Activated CD8-positive, alpha-beta memory T cell treated with anti-CD3 and anti-CD28 coated beads, Interleukin-2, amount 50 U/mL, for 1 hour (primary cell): ENCODE data around the gene EEF1AKMT3.

ENCODE experiments used
- DNase-seq: peaks from one replicate; pipeline ENCODE4 v3.0.0-alpha.2; 2020; ENCODE audit errors: extremely low read depth

EEF1AKMT3 gene

DNA sequence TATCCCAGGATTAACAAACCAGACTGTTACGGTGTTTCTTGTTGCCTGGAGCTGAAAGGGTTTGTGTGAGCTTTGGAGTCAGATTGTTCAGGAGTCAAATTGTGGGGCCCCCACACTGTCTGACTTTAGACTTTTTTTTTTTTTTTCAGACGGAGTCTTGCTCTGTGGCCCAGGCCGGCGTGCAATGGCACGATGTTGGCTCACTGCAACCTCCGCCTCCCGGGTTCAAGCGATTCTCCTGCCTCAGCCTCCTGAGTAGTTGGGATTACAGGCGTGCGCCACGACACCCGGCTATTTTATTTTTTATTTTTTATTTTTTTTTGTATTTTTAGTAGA, 11.0 kb downstream of the EEF1AKMT3 start:
- no peak for DNase-seq

DNA sequence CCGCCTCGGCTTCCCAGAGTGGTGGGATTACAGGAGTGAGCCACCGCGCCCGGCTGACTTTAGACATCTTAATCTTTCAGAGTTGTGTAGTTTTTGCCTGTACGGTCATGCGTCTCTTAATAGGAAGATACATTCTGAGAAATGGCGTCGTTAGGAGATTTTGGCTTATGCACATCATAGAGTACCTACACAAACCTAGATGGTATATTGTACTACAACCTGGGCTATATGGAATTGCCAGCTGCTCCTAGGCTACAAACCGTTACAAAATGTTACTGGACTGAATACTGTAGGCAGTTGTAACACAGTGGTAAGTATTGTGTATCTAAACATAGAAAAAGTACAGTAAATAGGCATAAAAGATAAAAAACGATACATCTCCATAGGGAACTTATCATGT, 11.4 kb downstream of the EEF1AKMT3 start:
- DNase-seq = no peak

DNA sequence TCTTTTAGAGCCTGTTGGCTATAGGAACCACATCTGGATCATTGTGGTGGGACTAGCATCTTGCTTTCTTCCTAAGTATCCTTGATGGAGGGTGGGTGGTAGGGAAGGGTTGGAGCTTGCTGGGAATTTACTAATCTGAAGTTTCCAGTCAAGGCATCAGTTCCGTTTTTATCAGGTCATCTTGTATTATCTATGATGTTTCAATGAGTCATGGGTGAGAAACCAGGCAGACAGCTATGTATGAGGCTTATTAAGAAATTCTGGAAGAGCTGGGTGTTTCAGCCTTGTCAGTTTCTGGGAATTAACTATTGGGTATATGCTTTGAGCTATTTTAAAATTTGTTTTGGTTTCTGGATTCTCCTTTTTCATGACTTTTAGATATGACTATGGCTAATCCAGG, 21.5 kb downstream of the EEF1AKMT3 start:
- no peak for DNase-seq

DNA sequence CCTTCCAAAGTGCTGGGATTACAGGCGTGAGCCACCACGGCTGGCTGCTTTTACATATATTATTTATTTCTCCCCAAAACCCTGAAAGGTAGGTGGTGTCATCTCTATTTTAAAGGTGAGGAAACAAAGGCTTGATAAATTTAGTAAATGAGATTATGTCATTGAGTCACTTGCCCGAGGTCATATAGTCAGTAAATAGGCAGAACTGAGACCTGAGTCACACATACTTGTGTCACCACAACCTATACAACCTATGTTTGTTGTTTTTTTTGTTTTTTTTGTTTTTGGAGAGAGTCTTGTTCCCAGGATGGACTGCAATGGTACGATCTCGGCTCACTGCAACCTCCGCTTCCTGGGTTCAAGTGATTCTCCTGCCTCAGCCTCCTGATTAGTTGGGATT, 22.9 kb downstream of the EEF1AKMT3 start:
- no peak for DNase-seq

DNA sequence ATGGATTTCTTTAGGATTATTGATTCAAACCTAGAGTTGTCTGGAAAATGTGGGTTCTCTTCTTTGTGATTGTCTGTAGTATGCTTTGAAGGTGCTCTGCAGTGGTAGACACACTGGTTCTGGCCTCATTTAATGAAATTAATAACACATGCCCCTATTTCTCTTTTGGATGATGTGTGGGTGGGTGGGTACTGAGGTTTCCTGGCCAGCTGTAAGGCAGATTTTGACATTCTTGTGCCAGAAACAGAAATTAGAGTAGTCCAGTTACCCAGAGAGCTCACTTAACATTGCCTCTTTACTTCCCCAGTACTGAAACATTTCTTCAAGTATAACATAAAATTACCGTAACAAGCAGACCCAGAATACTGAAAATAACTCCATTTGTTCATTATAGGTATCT, 24.6 kb downstream of the EEF1AKMT3 start:
- DNase-seq = no peak

DNA sequence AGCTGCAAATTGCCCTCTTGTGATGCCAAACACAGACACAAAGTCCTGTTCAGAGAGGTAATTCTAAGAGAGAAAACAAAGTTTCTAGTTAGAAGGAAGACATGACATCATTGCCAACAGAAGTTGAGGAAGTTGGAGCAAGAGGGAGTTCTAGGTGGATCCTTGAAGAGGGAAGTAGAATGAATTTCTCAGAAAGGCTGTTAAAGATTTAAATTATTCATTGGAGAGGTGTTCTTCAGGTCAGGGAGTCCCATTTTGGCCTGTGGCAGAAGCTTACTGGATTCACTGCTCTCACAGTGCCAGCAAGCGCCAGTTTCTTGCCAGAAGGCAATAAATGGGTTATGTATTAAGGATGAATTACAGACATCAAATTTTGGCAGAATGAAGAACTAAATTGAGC, 25.5 kb downstream of the EEF1AKMT3 start:
- no peak for DNase-seq

DNA sequence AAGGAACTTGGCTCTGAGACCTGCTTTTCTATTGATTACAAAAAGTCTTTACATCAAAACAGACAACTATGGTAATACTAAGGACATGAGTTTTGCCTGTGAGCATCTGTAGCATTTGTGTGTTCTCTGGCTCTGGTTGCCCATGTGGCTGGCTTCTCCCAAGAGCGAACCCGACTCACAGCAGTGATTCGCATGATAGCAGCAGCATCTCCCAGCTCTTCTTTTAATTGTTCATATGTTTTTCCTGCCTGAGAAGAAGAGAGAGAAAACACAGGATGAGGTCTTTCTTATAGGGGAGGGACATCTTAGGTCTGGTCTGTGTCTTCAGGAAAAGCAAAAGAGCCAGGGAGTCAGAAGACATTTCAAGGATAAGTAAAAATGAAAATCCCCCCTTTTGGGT, 28.6 kb downstream of the EEF1AKMT3 start:
- DNase-seq = no peak

DNA sequence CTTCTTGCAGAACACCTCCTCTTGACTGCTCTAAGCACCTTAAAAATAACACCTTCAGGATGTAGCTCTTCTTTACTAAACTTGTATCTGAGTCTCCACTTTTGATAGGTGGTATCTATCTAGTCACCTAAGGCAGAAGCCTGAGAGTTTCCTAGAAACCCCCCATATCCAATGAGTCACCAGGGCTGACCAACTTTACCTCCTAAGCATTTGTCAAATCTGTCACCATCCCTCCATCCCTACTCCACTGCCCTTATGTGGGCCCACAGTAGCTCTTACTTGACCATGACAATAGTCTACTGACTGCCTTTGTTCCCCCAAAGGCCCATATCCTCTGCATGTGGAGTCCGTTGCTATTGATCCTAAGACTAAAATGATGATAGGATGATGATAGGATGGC, 30.2 kb downstream of the EEF1AKMT3 start:
- no peak for DNase-seq

DNA sequence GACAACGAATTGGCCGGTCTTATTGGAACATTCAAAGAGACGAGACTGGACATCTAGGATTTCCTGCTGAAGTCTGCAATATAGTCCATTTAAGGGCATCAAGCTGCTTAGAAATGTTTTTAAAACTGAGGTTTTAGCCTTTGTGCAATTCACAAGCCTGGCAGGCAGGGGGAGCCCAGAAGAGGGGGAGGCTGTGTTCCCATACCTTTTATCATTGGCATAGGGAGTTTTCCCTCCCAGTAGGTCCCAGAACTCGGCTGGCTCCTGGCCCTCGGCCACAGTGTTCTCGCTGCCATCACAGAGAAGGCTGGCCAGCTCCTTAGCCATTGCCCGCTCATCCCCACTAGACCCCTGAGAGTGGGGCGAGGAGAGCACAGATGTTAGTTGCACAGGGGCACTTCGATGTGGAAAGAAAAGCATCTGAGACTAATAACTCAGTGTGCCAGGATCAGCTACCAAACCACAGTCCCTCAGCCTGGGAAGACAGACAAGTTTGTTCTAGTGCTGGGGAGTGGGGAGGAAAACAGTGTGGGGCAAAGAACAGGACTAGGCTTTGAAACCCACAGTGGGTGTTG, 31.0 kb downstream of the EEF1AKMT3 start:
- DNase-seq = no peak

DNA sequence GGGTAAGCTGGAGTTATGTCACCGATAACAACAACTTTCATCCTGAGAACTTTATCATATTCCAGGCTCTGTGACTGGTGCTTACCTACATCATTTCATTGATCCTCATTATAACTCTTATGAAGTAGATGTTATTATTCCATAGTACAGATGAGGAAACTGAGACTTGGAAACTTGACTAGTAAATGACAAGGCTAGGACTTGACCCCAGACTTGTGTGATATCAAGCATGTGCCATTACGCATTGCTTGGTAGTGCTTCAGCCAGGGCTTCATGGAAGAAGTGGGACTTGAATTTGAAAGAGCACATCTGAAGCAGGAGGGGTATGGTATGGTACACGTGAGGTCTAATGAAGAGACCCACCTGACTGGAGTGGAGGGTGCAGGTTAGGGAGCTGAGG, 34.3 kb downstream of the EEF1AKMT3 start:
- DNase-seq = no peak

DNA sequence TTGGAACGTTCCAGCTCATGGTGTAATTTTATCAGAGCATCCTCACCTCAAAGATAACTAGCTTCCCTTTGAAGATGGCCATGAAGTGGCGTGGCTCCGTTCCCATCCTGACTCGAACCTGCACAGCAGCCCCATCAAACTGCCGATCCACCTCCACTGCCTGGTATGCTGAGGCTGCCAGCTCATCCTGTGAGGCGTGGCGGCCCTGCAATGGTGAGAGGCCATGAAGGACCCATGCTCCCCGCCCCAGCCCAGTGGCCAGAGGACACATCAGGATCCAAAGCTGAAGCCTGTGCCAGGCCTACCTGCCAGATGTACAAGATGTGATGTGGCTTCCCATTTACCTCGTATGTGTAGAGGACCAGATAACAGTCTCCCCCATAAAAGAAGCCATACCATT, 34.9 kb downstream of the EEF1AKMT3 start:
- DNase-seq = no peak

DNA sequence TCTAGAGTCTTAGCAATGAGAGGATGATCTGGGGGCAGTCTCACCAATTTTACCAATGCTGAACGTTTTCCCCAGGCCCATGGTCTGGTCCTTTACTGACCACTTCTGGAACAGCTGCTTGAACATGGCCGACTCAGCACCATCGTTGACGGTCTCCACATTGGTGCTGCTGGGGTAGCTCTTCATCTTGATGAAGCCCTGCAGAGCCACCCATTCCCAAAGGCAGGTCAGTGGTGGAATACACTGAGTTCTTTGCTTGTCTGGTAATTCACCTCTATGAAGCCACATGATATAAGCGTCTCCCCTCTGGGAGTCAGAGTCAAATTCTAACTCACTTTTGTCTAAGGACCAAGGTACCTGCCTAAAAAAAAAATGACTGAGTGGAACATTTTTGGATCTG, 35.9 kb downstream of the EEF1AKMT3 start:
- no peak for DNase-seq

DNA sequence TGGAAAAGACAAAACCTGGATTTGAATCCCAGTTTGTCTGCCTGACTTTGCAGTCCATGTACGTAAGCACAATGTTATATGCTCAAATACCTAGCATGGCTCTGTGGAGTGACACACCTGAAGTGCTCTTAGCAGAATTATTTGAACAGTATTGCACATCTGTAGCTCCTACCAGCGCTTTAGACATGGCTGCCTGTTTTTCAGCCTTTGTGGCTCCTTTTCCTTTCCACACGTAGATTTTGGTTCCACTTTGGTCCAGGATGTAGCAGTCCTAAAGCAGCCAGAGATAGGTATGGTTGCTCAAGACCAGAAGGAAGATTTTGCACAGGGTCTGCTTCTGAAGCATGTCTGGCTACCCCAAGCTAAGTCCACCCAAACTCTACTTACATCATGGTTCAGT, 37.0 kb downstream of the EEF1AKMT3 start:
- no peak for DNase-seq

DNA sequence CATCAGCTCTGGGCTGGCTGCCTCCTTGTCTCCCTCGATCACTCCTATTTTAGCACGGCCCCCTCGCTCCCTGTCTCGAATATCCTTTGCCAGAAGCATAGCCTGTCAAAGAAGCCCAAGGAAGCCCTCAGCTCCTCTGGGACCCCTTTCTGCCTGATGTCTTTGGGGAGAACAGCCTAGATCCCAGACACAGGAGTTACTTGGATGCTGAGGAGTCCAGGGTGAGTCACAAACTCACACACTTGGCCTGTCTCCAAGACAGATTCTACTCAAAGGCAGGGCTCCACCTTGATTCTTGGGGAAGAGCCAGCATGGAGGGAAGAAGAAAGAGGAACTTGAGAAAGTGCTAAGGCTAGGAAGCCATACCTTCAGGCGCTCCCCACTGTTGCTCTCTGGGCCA, 38.0 kb downstream of the EEF1AKMT3 start:
- no peak for DNase-seq

DNA sequence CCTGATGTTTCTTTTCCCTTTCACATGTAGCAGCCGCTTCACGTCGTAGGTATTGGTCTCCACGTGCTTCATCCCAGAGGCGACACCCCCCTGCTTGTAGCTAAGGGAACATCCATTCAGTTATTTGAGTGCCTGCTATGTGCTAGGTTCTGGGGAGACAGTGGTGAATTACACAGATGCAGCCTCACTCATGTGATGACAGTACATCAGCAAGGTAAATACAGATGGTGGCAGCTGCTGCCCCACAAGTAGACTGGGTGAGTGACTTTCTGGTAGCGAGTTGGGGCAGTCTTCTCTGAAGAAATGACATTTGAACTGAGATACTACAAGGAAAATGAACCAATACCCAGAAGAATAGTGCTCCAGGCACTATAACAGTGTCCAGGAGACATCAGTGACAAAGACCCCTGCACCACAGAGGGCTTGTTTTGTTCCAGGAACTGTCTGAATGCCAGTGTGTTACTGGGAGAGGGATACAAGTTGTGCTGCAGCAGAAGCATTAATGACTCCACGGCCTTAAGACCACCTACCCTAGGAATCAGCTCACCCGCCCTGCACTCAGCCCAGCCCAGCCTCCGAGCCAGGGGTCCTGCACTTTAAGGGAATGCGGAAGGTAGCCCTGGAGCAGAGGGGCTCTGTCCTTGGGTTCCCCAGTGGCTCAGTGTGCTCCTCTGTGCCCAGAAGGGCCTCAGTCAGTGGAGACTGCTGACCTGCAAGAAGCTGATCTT, 38.8 kb downstream of the EEF1AKMT3 start:
- no peak for DNase-seq

DNA sequence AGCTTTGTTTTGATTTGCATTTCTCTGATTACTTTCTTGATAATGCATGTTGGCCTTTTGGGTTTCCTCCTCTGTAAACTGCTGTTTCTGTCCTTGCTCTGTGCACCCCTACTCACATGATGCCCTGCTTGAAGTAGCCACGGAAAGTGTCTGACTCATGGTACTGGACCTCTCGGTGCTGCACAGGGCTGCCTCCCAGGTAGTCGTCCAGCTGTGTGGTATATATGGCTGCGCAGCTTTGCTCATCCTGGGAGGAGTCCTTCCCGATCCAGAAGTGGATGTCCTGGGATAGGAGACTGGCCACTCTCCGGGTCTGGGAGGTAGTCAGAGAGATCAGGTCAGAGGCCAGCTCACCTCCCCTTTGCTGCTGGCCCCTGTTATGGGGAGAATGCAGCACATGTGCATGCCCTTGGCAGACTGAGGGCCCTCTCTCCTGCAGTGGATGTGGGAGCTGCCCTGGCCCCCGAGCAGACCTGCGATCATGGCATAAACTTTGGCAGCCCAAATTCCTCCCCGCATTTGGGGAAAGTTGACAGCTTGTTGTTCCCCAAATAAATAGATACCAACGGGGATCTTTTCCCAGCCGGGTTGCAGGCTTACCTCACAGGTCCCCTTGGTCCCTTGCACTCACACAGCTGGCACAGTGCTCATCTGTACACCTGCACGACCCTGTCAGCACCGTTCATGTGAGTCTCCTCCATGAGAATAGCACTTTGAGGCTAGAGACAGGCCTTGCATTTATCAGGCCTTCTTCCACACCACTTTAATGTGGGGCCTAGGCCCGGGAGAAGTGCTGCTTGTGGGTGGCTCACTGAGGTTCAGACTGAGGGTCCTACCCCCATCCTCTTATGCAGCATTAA, 40.9 kb downstream of the EEF1AKMT3 start:
- DNase-seq = no peak

DNA sequence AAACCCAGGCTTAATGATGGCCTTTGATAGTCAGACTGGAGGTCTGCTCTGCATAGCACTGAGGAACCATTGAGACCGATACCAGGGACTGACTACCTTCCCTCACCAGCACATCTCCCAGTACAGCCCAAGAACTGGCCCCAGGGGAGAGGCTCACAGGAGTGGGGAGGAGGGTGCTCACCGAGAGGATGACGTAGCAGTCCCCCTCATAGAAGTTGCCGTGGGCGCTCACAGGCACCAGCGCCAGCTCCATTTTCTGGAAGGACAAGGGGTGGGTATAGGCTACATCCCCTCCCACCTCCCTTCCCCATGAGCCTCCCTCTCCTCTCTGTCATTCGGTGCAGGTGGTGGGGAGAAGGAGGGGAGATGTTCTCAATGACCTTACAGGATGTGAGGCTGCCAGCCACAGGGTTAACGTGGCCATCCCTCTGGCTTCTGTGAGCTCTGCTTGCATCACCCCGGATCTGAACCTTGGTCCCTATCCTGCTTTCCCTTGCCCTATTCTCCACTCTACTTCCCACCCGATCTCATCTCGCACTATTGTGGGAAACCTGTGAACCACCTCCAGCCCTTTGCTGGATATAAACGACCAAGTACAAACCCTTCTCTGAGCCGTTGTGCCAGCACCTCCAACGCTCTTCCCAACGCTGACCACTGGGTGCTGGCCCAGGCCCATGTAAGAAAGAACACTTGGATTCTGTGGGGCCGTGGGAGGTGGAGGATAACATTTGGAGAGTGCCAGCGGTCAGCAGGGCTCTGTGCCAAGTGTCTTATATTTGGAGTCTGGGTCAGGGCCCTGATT, 41.8 kb downstream of the EEF1AKMT3 start:
- no peak for DNase-seq

DNA sequence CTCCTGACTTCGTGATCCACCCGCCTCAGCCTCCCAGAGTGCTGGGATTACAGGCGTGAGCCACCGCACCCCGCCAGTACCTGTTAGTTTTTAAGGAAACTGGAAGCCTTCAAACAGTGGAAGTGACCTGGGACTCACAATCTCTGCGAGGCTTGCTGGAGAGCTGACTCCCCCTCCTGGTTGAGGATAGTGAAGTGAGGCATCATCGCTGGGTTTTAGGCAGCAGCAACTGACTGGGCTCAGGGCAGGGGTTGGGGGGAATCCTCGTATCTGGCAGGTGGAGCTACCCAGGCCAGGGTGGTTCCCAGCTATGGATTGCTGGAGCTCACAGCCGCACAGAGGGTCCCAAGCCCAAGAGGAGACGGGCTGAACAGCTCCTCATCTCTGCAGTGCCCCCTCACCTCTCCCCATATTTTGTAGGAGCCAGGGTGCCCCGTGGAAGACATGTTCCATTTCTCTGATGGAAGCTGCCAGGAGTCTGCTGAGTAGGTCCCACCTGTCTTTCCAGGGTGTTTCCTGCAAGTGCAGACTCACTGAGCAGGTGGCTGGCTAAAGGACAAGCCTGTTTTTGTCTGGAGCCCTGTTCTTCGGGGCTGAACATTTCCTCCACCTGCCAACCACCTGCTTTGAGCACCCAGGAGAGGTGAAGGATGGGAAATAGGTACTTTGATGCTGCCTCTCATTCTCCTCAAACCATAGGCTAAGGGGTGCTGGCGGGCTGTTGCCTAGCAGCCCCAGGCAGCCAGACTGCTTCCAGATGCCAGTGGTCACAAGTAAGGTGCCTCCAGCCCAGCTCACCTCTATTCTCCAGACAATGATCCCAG, 43.0 kb downstream of the EEF1AKMT3 start:
- no peak for DNase-seq

DNA sequence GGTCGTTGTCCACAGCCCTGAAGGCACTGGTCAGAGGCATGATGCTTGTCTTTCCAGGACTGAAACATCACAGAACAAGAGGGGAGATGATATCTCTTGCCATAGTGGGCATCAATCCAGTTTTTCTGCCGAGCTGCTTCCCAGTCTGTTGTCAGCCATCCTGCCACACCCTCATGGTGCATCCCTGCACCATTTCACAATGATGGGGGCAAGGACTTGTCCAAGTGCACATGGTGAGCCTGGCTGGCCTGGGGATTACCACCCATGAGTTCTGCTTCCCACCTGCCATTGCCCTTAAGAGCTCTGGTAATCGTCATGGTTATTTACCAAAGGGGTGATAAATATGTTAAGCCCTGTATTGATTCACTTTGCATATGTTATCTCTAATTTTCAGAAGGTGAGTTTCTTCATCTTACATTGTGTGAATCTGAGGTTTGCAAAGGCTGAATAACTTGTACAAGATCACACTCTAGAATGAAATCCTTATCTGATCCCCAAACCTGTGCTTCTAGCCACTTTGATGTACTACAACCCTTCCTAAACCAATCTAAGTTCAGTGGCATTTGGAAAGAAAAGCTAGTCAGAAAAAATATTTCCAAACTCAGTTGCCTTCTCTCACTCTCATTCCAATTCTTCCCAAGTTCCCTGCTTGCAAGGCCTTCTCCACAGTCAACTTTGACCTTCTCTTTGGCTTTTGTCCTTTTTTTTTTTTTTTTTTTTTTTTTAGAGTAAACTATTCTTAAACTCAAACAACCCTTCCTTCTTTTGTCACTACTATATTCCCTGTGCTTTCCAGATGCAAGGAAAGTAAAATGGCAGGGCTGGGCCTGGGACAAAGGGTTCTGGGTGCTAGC, 43.8 kb downstream of the EEF1AKMT3 start:
- DNase-seq = no peak

DNA sequence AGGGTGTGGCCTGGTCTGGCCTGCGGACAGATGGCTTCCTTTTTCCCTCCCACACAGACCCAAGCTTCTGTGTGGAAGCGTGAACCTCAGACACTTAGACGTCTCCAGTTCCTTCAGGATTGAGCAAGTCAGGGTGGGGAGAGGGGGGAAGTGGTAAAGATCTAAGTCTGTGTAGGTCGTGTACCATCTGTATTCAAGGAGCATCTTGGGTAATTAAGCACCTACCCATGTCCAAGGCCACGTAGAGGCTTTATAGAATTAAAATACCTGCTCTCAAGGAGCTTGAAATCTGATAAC, 44.4 kb downstream of the EEF1AKMT3 start:
- no peak for DNase-seq
